GM19463 (cell line): ENCODE data around the gene SLC12A5.
A peak's percentile ranks its signal among the peaks of the same experiment; 100 is the strongest.

Source experiments
- ATAC-seq: cut with Tn5 transposase; IDR thresholded peaks from one replicate; pipeline ENCODE4 v1.9.1; 2021; ENCODE audit warnings: mild to moderate bottlenecking, moderate library complexity; ENCODE audit not compliant: unreplicated experiment

The SLC12A5 gene

DNA sequence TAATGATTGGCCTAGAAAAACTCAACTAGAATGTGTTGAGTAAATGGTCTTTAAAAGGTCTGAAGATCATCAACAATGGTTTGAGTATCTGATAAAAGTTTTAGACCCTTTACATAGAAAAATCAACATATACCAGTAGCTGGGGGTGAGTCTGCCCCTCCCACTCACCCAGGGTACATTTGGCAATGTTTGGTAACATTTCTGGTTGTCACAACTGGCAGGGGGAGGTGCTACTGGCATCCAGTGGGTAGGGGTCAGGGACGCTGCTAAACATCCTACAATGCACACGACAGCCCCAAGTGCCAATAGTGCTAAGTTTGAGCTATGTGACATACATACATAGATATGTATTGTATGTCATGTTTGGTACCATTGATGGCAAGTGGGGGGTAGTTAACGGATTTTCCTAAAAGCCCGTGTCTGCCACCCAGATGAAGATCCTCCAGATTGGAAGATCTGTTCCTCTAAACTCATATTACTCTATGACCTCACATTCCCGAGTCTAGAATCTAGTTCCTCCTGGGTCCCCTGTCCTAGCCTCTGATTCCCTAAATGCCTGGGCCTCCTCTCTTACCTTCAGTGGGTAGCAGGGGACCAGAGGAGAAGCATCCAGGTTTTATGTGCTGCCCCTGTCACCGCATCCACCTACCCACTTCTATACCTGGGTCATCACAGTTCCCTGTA is 22.9 kb upstream of the SLC12A5 start:
- no peak for ATAC-seq

DNA sequence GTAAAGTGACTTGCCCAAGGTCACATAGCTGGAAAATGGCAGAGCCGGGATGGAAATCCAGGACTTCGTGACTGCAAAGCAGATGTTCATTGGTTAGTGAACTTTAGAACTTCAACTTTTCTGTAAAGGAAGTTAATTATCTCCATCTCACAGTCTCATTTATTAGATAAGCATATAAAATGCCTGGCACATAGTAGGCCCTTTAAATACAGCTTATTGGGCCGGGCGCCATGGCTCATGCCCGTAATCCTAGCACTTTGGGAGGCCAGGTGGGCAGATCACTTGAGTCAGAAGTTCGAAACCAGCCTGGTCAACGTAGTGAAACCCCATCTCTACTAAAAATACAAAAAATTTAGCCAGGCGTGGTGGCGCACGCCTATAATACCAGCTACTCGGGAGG is 22.1 kb upstream of the SLC12A5 start:
- no peak for ATAC-seq

DNA sequence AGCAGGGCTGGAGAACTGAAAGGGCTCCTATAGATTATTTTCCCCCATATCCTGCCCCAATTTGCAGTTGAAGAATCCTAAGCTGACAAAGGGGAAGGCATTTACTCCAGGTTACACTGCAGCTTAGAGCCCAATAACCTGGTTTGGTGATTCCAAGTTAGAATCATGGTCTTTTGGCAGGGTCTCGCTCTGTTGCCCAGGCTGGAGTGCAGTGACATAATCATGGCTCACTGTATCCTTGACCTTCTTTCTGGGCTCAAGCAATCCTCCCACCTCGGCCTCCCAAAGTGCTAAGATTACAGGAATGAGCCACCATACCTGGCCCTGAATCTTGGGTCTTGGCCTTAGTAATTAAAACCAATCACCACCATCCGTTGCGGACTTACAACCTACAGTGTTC is 21.3 kb upstream of the SLC12A5 start:
- no peak for ATAC-seq

DNA sequence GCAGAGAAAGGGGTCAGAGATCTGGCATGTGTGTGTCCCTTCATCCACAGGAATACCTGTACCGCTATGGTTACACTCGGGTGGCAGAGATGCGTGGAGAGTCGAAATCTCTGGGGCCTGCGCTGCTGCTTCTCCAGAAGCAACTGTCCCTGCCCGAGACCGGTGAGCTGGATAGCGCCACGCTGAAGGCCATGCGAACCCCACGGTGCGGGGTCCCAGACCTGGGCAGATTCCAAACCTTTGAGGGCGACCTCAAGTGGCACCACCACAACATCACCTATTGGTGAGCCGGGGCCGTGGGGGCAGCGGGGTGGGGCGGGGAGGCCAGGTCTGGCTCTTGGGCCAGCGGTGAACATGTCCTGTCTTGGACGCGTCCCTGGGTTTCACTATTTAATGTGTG is 19.2 kb upstream of the SLC12A5 start:
- ATAC-seq: no peak

DNA sequence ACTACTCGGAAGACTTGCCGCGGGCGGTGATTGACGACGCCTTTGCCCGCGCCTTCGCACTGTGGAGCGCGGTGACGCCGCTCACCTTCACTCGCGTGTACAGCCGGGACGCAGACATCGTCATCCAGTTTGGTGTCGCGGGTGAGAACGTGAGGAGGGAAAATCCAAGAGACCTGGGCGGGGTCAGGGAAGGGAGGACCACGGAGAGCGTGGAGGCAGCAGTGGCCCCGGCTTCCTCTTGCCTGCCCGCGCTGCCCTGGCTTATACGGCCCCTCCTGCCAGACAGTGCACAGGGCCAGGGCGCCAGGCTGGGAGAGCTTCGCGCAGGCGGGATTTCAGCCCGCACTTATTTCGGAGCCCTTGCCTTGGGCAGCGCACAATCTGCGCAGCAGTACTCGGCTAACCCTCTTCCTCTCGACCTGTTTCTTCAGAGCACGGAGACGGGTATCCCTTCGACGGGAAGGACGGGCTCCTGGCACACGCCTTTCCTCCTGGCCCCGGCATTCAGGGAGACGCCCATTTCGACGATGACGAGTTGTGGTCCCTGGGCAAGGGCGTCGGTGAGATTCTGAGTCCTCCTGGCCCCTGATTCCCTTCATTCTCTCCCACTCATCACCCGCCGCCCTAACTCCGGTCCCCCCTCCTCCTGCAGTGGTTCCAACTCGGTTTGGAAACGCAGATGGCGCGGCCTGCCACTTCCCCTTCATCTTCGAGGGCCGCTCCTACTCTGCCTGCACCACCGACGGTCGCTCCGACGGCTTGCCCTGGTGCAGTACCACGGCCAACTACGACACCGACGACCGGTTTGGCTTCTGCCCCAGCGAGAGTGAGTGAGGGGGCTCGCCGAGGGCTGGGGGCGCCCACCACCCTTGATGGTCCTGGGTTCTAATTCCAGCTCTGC is 18.3 kb upstream of the SLC12A5 start:
- no peak for ATAC-seq

DNA sequence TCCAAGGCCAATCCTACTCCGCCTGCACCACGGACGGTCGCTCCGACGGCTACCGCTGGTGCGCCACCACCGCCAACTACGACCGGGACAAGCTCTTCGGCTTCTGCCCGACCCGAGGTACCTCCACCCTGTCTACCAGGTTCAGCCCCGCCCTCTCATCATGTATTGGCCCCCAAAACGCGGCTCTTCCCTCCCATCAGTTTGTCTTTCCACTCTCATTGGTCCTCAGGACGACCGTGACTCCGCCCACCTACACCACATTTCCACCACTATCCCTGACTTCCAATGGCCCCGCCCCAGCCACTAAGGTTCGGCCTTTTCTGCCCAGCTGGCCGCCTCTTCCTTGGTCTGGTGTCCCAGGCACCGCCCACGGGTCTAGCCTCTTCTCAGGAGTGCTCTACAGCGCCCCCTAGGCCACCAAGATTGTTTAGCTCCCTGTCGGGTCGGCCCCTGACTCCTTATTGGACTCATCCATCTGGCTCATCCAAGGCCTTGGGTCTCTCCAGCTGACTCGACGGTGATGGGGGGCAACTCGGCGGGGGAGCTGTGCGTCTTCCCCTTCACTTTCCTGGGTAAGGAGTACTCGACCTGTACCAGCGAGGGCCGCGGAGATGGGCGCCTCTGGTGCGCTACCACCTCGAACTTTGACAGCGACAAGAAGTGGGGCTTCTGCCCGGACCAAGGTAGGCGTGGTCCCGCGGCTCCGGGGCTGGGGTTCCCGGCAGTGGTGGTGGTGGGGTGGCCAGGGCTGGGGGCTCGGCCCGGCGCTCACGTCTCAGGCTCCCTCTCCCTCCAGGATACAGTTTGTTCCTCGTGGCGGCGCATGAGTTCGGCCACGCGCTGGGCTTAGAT is 17.2 kb upstream of the SLC12A5 start:
- ATAC-seq: no peak

DNA sequence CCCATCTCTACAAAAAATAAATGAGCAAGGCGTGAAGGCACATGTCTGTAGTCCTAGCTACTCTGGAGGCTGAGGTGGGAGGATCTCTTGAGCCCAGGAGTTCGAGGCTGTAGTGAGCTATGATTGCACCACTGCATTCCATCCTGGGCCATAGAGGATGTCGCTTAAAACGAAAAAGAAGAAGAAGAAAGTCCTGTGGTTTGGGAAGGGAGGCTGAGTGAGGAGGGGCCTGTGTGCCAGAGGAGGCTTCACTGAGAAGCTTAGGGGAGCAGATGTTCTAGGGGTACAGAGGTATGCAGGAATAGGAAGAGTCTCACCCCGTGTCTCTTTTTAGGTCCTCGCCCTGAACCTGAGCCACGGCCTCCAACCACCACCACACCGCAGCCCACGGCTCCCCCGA is 16.1 kb upstream of the SLC12A5 start:
- ATAC-seq: no peak

DNA sequence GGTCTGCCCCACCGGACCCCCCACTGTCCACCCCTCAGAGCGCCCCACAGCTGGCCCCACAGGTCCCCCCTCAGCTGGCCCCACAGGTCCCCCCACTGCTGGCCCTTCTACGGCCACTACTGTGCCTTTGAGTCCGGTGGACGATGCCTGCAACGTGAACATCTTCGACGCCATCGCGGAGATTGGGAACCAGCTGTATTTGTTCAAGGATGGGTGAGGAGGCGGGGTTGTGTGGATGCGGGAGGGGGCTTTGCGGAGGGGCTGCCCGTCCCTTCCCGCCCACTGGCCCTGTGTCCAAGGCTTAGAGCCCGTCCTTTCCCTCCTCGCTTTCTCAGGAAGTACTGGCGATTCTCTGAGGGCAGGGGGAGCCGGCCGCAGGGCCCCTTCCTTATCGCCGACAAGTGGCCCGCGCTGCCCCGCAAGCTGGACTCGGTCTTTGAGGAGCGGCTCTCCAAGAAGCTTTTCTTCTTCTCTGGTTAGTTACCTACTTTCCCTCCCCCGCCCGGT is 15.6 kb upstream of the SLC12A5 start:
- ATAC-seq: no peak

DNA sequence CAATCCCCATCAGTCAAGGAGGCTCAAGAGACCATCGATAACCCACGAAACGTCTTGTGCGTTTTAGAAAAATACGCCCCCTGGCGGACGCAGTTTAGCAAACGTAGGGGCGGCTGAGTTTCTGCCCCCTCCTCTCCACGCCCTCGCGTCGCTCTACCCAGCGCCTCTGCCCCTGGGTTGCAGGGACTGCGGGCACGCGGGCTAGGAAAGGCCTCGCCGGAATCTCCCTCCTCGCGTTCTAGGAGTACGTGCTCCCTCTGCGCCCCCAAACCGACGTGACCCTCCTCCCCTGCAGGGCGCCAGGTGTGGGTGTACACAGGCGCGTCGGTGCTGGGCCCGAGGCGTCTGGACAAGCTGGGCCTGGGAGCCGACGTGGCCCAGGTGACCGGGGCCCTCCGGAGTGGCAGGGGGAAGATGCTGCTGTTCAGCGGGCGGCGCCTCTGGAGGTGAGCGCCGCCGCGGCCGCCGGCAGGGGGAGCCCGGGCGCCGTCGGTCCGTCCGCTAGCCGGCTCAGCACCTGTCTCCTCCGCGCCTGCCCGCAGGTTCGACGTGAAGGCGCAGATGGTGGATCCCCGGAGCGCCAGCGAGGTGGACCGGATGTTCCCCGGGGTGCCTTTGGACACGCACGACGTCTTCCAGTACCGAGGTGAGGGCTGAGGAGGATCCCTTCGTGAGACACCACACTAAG is 15.0 kb upstream of the SLC12A5 start:
- peak; percentile 62 for ATAC-seq

DNA sequence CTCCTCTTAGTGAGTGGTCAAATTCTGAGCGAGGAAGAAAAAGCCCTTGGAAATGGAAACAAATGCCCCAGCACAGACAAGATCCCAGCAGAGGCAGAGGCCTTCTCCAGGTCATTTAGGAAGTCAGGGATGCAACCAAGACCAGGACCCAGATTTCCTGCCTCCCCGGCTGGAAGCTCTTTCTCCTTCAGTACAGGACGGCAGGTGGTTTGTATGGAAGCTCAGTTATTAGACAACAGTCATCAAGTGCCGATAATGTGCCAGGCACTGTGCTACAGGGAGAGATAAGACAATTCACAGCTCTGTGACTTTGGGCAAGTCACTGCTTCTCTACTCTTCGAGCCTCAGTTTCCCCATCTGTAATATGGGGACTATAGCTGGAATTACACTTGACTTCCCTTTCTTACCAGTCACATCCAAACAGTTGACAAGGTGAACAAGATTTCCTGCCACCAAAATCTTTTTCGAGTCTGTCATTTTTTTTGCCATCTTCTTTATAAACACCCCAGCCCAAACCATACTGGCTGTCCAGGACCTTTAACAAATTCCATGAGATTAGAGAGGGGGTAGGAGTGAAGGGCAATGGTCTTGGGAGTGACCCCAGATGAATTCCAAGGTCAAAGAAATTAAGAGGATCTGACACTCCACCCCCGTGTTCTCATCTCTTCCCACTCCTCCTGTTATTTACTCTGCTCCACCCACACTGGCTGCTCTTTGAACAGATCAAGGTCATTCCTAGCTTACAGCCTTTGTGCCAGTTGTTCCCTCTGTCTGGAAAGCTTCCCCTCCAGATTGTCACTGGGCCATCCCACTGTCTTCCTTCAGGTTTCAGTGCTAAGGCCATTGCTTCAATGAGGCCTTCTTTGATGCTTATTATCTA is 14.3 kb upstream of the SLC12A5 start:
- no peak for ATAC-seq

DNA sequence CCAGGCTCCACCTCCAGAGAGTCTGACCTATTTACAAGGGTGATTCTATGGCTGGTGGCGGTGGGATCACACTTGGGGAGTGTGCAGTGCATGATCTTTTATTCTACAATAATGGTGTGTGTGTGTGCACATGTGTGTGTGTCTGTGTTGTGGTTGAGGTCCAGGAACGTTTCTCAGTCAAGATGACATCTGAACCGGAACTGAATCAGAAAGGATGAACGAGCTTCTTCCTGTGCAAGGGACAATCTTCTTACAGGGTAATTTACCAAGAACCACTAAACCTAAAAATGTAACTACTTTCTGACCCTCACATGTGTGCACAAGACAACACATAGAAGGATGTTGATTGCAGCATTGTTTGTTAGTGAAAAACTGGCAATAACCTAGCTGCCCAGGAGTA is 11.7 kb upstream of the SLC12A5 start:
- no peak for ATAC-seq

DNA sequence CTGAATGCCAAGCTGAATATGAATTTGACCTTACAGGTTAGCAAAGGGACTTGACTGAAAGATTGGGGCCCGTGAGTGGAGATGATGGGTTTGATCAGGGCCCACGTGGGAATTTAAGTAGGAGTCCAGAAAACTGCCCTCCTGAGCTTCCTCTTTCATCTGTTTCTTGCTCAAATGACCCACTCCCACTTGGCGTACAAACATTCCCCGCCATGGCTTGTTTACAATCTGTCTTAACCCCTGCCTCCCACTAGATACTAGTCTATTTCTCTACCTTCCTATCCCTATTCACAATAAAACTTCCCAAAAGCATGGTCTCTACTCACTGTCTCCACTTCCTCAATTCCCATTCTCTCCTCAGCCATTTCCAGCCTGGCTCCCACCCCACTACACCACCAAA is 10.9 kb upstream of the SLC12A5 start:
- no peak for ATAC-seq

DNA sequence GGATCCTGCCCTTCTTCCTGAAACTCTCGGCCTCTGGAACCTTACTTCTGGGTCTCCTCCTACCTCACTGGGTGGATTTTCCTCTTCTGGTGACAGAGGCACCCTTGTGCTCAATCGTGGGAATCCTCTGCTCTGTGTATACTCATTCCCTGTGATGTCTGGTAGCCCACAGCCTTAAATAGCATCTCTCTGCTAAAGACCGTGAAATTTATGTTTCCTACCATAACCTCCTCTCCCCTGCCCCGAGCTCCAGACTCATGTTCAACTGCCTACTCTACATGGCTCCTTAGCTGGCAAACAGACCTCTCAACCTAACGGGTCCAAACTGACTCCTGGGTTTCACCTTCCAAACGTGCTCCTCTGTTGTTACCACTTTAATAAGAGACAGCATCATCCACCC is 10.4 kb upstream of the SLC12A5 start:
- ATAC-seq: no peak

DNA sequence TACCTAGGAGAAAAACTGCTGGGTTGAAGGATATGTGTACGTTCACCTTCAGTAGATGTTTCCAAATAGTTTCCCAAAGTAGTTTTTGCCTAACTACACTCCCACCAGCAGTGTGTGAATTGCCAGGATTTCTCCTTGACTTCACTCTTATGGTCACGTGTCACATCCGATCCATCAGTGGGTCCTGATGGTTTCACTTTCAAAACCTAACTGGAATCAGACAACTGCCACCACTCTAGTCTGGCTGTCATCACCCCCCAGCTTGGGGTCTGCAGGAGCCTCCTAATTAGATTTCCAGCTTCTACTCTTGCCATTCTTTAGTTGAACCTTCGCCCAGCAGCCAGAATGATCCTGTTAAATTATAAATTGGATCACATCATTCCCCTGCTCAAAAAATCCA is 8.5 kb upstream of the SLC12A5 start:
- no peak for ATAC-seq

DNA sequence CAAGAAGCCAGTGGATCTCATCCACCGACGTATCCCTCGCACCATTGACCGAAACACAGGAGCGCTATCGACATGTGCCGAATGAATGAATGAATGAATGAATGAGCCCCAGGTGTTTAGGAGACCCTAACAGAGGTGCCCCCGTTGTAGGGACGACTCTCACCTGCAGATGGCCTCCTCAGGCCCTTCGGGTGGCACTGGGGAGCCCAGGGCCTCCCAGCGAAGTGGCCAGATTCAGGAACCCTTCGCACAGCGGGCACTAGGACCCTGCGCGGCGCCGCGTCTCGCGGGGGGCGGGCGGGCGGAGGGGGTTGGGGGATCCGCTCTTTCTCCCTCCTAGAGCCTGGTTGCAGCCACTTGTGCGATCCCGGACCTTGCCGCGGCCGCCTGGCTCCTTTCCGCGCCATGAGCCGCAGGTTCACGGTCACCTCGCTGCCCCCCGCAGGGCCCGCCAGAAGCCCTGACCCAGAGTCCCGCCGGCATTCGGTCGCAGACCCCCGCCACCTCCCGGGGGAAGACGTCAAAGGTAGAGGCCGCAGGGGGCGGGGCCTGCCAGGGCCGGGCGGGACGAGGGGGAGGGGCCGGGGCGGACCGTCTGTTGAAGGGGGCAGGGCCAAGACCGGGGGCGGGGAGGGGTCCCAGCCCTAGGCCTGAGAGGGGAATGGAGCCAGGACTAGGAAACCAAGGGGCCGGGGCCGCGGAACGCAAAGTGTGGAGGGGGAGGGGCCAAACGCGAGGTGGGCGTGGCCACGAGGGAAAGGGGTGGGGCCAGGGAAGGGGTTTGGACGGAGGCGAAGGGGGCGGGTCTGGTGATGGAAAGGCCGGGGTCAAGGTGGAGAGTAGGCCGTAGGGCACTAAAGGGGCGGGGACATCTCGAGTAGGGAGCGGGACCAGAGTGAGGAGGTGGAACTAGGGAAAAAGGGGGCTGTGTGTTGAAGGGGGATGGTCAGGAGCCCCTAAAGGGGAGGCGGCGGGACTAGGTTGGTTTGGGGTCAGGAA is 7.4 kb upstream of the SLC12A5 start:
- no peak for ATAC-seq

DNA sequence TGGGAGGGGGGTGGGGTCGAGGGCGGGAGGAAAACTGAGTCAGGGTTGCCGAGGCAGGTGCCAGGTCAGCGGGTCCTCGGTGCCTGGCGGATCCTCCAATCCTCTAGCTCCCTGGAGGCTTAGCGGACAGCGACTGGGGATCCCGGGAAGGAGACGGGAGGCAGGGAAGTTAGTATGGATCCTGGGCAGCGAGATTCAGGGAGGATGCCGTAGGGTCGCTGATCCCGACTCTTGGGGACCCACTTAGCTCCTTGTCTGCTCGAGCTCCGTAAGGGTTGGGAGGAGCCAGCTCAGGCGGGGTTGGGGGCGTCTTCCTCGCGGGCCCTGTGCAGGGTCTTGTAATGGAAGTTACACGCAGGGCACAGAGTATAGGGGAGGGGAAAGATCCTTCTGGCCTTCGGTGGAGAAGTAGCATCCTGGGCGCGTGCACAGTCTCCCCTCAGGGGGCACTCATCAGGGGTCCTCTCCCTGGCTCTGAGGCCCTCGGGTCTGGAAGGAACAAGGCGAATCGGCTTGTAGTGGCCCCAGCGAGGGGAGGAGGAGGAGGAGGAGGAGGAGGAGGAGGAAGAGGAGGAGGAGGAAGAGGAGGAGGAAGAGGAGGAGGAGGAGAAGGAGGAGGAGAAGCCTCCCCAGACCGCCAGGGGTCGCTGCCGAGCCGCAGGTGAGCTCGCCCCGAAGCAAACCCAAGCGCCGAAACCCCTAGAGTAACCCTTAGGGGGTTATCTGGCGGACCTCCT is 6.4 kb upstream of the SLC12A5 start:
- ATAC-seq: no peak

DNA sequence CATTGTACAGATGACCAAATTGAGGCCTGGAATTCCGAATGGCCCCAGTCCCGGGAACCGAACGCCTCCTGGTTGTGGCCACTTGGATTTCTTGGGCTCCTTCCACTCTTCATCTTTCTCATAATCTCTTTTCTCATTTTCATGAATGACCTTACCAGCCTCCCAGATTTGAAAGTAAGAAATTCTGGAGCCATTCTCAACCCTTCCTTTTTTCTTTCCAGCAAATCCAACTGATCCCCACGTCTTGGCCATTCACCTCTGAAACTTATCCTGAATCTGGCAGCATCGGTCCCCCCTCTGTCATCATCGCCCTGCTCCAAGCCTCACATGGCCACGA is 5.9 kb upstream of the SLC12A5 start:
- no peak for ATAC-seq

DNA sequence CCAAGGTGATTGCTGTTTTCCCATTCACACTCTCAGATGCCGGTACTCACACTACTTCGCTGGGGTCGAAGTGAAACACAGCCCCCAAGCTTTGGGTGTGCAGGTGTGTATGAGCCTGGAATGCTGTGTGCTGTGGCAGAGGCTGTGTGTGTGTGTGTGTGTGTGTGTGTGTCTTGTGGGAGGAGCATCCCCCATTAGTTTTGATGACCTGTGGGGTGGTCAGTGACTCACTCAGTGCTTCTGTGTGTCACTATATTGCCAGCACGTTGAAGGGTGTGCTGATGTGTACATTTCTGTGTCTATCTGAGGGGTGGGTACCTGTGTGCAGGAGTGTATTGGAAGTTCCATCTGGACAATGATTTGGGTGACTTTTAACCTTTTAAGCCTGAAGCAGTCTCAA is 5.0 kb upstream of the SLC12A5 start:
- ATAC-seq: no peak
